Kidney (tissue), 14 donors: ENCODE measurements around the gene BOLA3. TPM values are rescaled to one million over a fixed set of nuclear protein-coding genes. Genes with fewer than 3 reads are reported as not detected.

Experiments
- DNase-seq, 5 donors: peaks; one replicate each; pipeline ENCODE4 v3.0.0-alpha.2; 2013 to 2020
- FAIRE-seq: peaks from 2 replicates; lab custom pipeline; 2012; peaks lifted over from hg19 to GRCh38; lab: Jason Lieb, UNC
- H3K27ac ChIP-seq, 2 donors: one replicate each; pipeline ENCODE4 v1.7.0; 2013; ENCODE audit warnings: low read depth in 2 of 2, low read length in 2 of 2, inconsistent platforms in 1 of 2
- H3K27me3 ChIP-seq: one replicate; pipeline ENCODE4 v1.7.1; 2013; ENCODE audit warnings: low read length, inconsistent platforms; ENCODE audit not compliant: control insufficient read depth, insufficient read depth
- H3K36me3 ChIP-seq, 3 donors: one replicate each; pipeline versions ENCODE4 v1.7.0 to v1.7.1; 2013; ENCODE audit warnings: low read length in 3 of 3, control low read depth in 1 of 3, inconsistent platforms in 1 of 3; ENCODE audit not compliant: insufficient read depth in 3 of 3, control insufficient read depth in 2 of 3
- H3K4me1 ChIP-seq, 3 donors: one replicate each; pipeline versions ENCODE4 v1.7.0 to v1.7.1; 2013; ENCODE audit warnings: low read length in 3 of 3, inconsistent platforms in 1 of 3, low read depth in 1 of 3; ENCODE audit not compliant: control insufficient read depth in 2 of 3, insufficient read depth in 2 of 3
- H3K4me3 ChIP-seq, 3 donors: one replicate each; pipeline versions ENCODE4 v1.7.0 to v1.8.1; 2013; ENCODE audit warnings: low read length in 3 of 3, control low read depth in 1 of 3, inconsistent platforms in 1 of 3
- H3K9ac ChIP-seq, 3 donors: one replicate each; pipeline versions ENCODE4 v1.7.0 to v1.7.1; 2013; ENCODE audit warnings: low read length in 3 of 3, control low read depth in 1 of 3, inconsistent platforms in 1 of 3
- H3K9me3 ChIP-seq, 3 donors: one replicate each; pipeline versions ENCODE4 v1.7.0 to v1.7.1; 2013; ENCODE audit warnings: low read length in 3 of 3, control low read depth in 1 of 3, inconsistent platforms in 1 of 3; ENCODE audit not compliant: control insufficient read depth in 2 of 3, insufficient read depth in 1 of 3
- CTCF ChIP-seq: IDR thresholded peaks from 3 replicates; pipeline ENCODE4 v1.5.1; 2012; ENCODE audit warnings: mild to moderate bottlenecking, moderate library complexity, borderline replicate concordance; ENCODE audit not compliant: insufficient read depth; ENCODE audit errors: extremely low read depth
- intact Hi-C: fragments of 100-400 bp; cut with DNase I; formaldehyde crosslinking; loops from one replicate; pipeline ENCODE4 v1.11.1; 2022
- polyA plus RNA-seq: library from polyadenylated mRNA; stranded (reverse); fragments of 350-450 nt; fragmentation: Illumina TruSeq; extraction: RNeasy Lipid Tissue Mini Kit (QIAGEN cat#74804); gene quantifications from one replicate; pipeline ENCODE4 v1.2.3, GENCODE V29; 2014; ENCODE audit warnings: low read depth, low replicate concordance; ENCODE audit not compliant: insufficient read depth
- total RNA-seq: library from RNA; stranded (reverse); fragmentation: NEBNext Ultra II Directional; extraction: Animal tissue kit (Norgen Biotek cat#: 25700); gene quantifications from one replicate; pipeline ENCODE4 v1.2.1, GENCODE V29; 2021
- donor health status: control.
- donor health status: control.
- donor health status: control.
- donor health status: control.
- donor health status: control.
- donor health status: DM: yes; HTN: yes; CAD: no.
- donor health status: Normal renal cell carcinoma (clear cell type).

BOLA3 gene
- total and polyA plus RNA-seq, 2 donors from 2014 or later: 28.1 to 155 TPM

GRCh38 chr2:74177696-74178095, 30.0 kb upstream of the BOLA3 start:
- no peak for DNase-seq
- Histone ChIP-seq H3K4me3 (peak overlapping the region; percentile 80 to 95 (median 85)), H3K9me3 (no peaks in the 10 kb centered on the region), H3K9ac (peak overlapping the region; percentile 57 to 86 (median 85)), H3K36me3 (peaks cover 0 to 2% (median 2%) of the 10 kb centered on the region in 3 donors), H3K4me1 (peaks cover 0 to 8% (median 0%) of the 10 kb centered on the region in 3 donors), H3K27me3 (no peaks in the 10 kb centered on the region), H3K27ac (peak overlapping the region; percentile 92 to 93)
- intact Hi-C loops: no loop called here
- FAIRE-seq: no peak
- no peak for TF ChIP-seq CTCF

- Histone ChIP-seq H3K9me3 (no peaks in the 10 kb centered on the region), H3K9ac (no peak overlapping the region), H3K36me3 (peaks cover 2 to 13% (median 4%) of the 10 kb centered on the region in 3 donors), H3K4me3 (no peak overlapping the region), H3K27me3 (no peaks in the 10 kb centered on the region), H3K27ac (no peak overlapping the region), H3K4me1 (peaks cover 0 to 8% (median 0%) of the 10 kb centered on the region in 3 donors)
- intact Hi-C loops: no loop called here
- DNase-seq (no peak), FAIRE-seq (no peak)
- no peak for TF ChIP-seq CTCF
These were observed 27.2 kb upstream of the BOLA3 start for GRCh38 chr2:74174909-74175308.

GRCh38 chr2:74168739-74169138, 21.0 kb upstream of the BOLA3 start:
- H3K9ac ChIP-seq: no peak overlapping the region
- intact Hi-C loops: no loop called here
- no peak for FAIRE-seq
- H3K4me3 ChIP-seq: no peak overlapping the region
- no peak overlapping the region for H3K27ac ChIP-seq
- peaks cover 10 to 42% (median 12%) of the 10 kb centered on the region in 3 donors for H3K36me3 ChIP-seq
- DNase-seq: no peak
- TF ChIP-seq CTCF: no peak
- H3K9me3 ChIP-seq: no peaks in the 10 kb centered on the region
- H3K4me1 ChIP-seq: peaks cover 0 to 4% (median 0%) of the 10 kb centered on the region in 3 donors
- no peaks in the 10 kb centered on the region for H3K27me3 ChIP-seq

- TF ChIP-seq CTCF: no peak
- FAIRE-seq (no peak), DNase-seq (no peak)
- Histone ChIP-seq H3K36me3 (peaks cover 10 to 30% (median 12%) of the 10 kb centered on the region in 3 donors), H3K4me3 (no peak overlapping the region), H3K27me3 (no peaks in the 10 kb centered on the region), H3K9me3 (no peaks in the 10 kb centered on the region), H3K27ac (no peak overlapping the region), H3K4me1 (no peaks in the 10 kb centered on the region), H3K9ac (no peak overlapping the region)
- intact Hi-C loops: no loop called here
These were observed 17.0 kb upstream of the BOLA3 start for GRCh38 chr2:74164761-74165160.
